DOHH2 (cell line): Measurements from ENCODE around the gene SOX1.

Source experiments
- EZH2phosphoT487 ChIP-seq: fragments of 200-600 bp; sonication (generic); IDR thresholded peaks from 2 replicates; pipeline ENCODE4 v1.6.1; 2017; ENCODE audit warnings: borderline replicate concordance, mild to moderate bottlenecking, antibody characterized with exemption, low read length, moderate library complexity, mixed read lengths
- TF ChIP-seq, protein P1 (sequence below): fragments of 200-600 bp; sonication (generic); IDR thresholded peaks from one replicate; pipeline ENCODE4 v1.5.1; 2014; ENCODE audit warnings: antibody characterized with exemption, mild to moderate bottlenecking, low read depth, low read length; ENCODE audit not compliant: poor library complexity, severe bottlenecking

DNA sequence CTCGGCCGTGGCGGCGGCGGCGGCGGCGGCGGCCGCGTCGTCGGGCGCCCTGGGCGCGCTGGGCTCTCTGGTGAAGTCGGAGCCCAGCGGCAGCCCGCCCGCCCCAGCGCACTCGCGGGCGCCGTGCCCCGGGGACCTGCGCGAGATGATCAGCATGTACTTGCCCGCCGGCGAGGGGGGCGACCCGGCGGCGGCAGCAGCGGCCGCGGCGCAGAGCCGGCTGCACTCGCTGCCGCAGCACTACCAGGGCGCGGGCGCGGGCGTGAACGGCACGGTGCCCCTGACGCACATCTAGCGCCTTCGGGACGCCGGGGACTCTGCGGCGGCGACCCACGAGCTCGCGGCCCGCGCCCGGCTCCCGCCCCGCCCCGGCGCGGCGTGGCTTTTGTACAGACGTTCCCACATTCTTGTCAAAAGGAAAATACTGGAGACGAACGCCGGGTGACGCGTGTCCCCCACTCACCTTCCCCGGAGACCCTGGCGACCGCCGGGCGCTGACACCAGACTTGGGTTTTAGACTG, 1.7 kb downstream of the SOX1 start:
- TF ChIP-seq, protein P1, sequence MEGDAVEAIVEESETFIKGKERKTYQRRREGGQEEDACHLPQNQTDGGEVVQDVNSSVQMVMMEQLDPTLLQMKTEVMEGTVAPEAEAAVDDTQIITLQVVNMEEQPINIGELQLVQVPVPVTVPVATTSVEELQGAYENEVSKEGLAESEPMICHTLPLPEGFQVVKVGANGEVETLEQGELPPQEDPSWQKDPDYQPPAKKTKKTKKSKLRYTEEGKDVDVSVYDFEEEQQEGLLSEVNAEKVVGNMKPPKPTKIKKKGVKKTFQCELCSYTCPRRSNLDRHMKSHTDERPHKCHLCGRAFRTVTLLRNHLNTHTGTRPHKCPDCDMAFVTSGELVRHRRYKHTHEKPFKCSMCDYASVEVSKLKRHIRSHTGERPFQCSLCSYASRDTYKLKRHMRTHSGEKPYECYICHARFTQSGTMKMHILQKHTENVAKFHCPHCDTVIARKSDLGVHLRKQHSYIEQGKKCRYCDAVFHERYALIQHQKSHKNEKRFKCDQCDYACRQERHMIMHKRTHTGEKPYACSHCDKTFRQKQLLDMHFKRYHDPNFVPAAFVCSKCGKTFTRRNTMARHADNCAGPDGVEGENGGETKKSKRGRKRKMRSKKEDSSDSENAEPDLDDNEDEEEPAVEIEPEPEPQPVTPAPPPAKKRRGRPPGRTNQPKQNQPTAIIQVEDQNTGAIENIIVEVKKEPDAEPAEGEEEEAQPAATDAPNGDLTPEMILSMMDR, result no peak
- no peak for TF ChIP-seq EZH2phosphoT487
